Pancreas (tissue), 10 donors: ENCODE results near the gene CRY1. TPM values are rescaled to one million over a fixed set of nuclear protein-coding genes. Genes with fewer than 3 reads are reported as not detected.
A peak's percentile ranks its signal among the peaks of the same experiment; 100 is the strongest.
"Not testable (repeated sequence)": the region's sequence is repeated elsewhere in the genome, so short reads cannot be mapped to it uniquely, and the experiment has no call there.

ENCODE experiments used
- ATAC-seq, 4 donors: fragments of 200-7000 bp; cut with Tn5 transposase; one replicate each; pipeline versions ENCODE4 v1.8.0 to v1.9.1; 2020; ENCODE audit warnings: mild to moderate bottlenecking in 4 of 4, moderate library complexity in 4 of 4
- DNase-seq, 6 donors: peaks; one replicate each; pipeline ENCODE4 v3.0.0-alpha.2; 2020
- FAIRE-seq: peaks from 2 replicates; lab custom pipeline; 2012; peaks lifted over from hg19 to GRCh38; lab: Jason Lieb, UNC
- H3K27ac ChIP-seq, 4 donors: fragments of 200-600 bp; sonication (generic); 1 replicate in 3 of 4; 2 replicates in 1 of 4; pipeline versions ENCODE4 v1.5.0 to v1.8.0; 2020
- H3K27me3 ChIP-seq, 4 donors: fragments of 200-600 bp; one replicate each; pipeline ENCODE4 v1.8.0; 2021
- H3K36me3 ChIP-seq, 3 donors: fragments of 200-600 bp; sonication (generic) in 1 of 3; one replicate each; pipeline versions ENCODE4 v1.5.0 to v1.8.0; 2020 to 2021
- H3K4me1 ChIP-seq, 3 donors: fragments of 200-600 bp; one replicate each; pipeline ENCODE4 v1.8.0; 2021
- H3K4me3 ChIP-seq, 4 donors: fragments of 200-600 bp; sonication (generic) in 2 of 4; one replicate each; pipeline versions ENCODE4 v1.5.0 to v1.8.0; 2020 to 2021
- H3K9me3 ChIP-seq, 4 donors: fragments of 200-600 bp; one replicate each; pipeline ENCODE4 v1.8.0; 2021
- CTCF ChIP-seq, 4 donors: fragments of 200-600 bp; sonication (generic) in 3 of 4; IDR thresholded peaks; one replicate each; pipeline versions ENCODE4 v1.5.0 to v1.8.0; 2021; ENCODE audit warnings: antibody characterized with exemption in 4 of 4
- WGBS, 2 donors: extraction: QIAGEN DNeasy Blood & Tissue Kit; methylation state at CpG; one replicate each; pipeline ENCODE4 v1.1.7; 2013; 5-methylcytosine and 5-hydroxymethylcytosine counted together
- intact Hi-C, 3 donors: fragments of 100-400 bp; cut with DNase I; formaldehyde crosslinking; loops; one replicate each; pipeline versions ENCODE4 v1.11.1 to v1.14.2; 2022
- polyA plus RNA-seq, 2 donors: library from polyadenylated mRNA; stranded (reverse); fragments of 200-250 nt; gene quantifications; one replicate each; pipeline ENCODE4 v1.2.3, GENCODE V29; 2013
- total RNA-seq, 6 donors: library from RNA; stranded (reverse); fragmentation: NEBNext Ultra II Directional in 4 of 6; extraction: Animal tissue kit (Norgen Biotek cat#: 25700) in 4 of 6; gene quantifications; one replicate each; pipeline versions ENCODE4 v1.2.1 to v1.2.4, GENCODE V29; 2021 to 2023
- donor health status: healthy with polysubstance abuse.
- donor health status: DM: no; HTN: no; CAD: no; lungs with moderate emphysema.
- donor health status: DM: no; HTN: no; CAD: no.
- donor health status: control.
- donor health status: control.
- donor health status: Bipolar disorder and iron deficiency.
- donor health status: DM: yes; HTN: yes; CAD: no.
- donor health status: DM: no; HTN: no; CAD: no.
- donor health status: DM: no; HTN: no; CAD: no.
- donor health status: DM: yes; HTN: yes; CAD: no.

Gene CRY1
- total and polyA plus RNA-seq, 8 donors: 5.3 to 11.5 (median 8.1) TPM

GRCh38 chr12:107081778-107082177 lies 11.6 kb downstream of the CRY1 start:
- ATAC-seq (no peak), DNase-seq (no peak), FAIRE-seq (no peak)
- intact Hi-C loops: no loop called here
- Histone ChIP-seq H3K27me3 (no peaks in the 10 kb centered on the region), H3K4me3 (no peak overlapping the region), H3K27ac (no peak overlapping the region), H3K36me3 (no peaks in the 10 kb centered on the region), H3K4me1 (no peaks in the 10 kb centered on the region), H3K9me3 (no peaks in the 10 kb centered on the region)
- TF ChIP-seq CTCF (IDR thresholded peaks at IDR 0.05): no peak

GRCh38 chr12:107080299-107080698 lies 13.1 kb downstream of the CRY1 start:
- DNase-seq (no peak), FAIRE-seq (no peak), ATAC-seq (no peak)
- Histone ChIP-seq H3K36me3 (no peaks in the 10 kb centered on the region), H3K9me3 (no peaks in the 10 kb centered on the region), H3K27me3 (no peaks in the 10 kb centered on the region), H3K4me1 (no peaks in the 10 kb centered on the region), H3K27ac (no peak overlapping the region), H3K4me3 (no peak overlapping the region)
- WGBS, 2 donors: 83 to 90% methylated on average over 6 of the region's 6 CpGs
- intact Hi-C loops: no loop called here
- no peak for TF ChIP-seq CTCF (IDR thresholded peaks at IDR 0.05)

- Histone ChIP-seq H3K27me3 (no peaks in the 10 kb centered on the region), H3K4me1 (no peaks in the 10 kb centered on the region), H3K36me3 (no peaks in the 10 kb centered on the region), H3K27ac (no peak overlapping the region), H3K4me3 (no peak overlapping the region), H3K9me3 (no peaks in the 10 kb centered on the region)
- FAIRE-seq: no peak
- intact Hi-C loops: no loop called here
- 93 to 96% methylated on average over 2 of the region's 2 CpGs for WGBS, 2 donors
- DNase-seq: no peak
- peak in 2 of 4 donors; percentile 11 to 15 for TF ChIP-seq CTCF (IDR thresholded peaks at IDR 0.05)
- ATAC-seq: peak in 3 of 4 donors; percentile 51 to 69 (median 68)
Observed at GRCh38 chr12:107079172-107080011, 14.0 kb downstream of the CRY1 start.

DNA sequence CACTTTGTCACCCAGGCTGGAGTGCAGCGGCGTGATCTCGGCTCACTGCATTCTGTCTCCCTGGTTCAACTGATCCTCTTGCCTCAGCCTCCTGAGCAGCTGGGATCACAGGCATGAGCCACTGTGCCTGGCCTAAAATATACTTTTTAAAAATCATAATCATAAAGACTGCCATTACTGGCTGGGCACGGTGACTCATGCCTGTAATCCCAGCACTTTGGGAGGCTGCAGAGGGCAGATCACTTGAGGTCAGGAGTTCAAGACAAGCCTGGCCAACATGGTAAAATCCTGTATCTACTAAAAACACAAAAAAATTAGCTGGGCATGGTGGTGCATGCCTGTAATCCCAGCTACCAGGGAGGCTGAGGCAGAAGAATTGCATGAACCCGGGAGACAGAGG lies 20.1 kb downstream of the CRY1 start:
- intact Hi-C loops, H3K4me1 ChIP-seq, DNase-seq, H3K27me3 ChIP-seq, H3K9me3 ChIP-seq, H3K4me3 ChIP-seq, H3K36me3 ChIP-seq, H3K27ac ChIP-seq, ATAC-seq, FAIRE-seq: not testable (repeated sequence)
- 96 to 98% methylated on average over 5 of the region's 5 CpGs for WGBS, 2 donors

- H3K27ac ChIP-seq: no peak overlapping the region
- FAIRE-seq (no peak), ATAC-seq (no peak), DNase-seq (no peak)
- H3K36me3 ChIP-seq: no peaks in the 10 kb centered on the region
- H3K4me1 ChIP-seq: no peaks in the 10 kb centered on the region
- no peaks in the 10 kb centered on the region for H3K9me3 ChIP-seq
- 93 to 94% methylated on average over 4 of the region's 4 CpGs for WGBS, 2 donors
- no peaks in the 10 kb centered on the region for H3K27me3 ChIP-seq
- no peak overlapping the region for H3K4me3 ChIP-seq
- TF ChIP-seq CTCF (IDR thresholded peaks at IDR 0.05): no peak
- intact Hi-C loops: no loop called here
Observed at GRCh38 chr12:107066691-107067090, 26.7 kb downstream of the CRY1 start.
